ENCODE measurements around the gene MAN2B1.

Gene MAN2B1

DNA sequence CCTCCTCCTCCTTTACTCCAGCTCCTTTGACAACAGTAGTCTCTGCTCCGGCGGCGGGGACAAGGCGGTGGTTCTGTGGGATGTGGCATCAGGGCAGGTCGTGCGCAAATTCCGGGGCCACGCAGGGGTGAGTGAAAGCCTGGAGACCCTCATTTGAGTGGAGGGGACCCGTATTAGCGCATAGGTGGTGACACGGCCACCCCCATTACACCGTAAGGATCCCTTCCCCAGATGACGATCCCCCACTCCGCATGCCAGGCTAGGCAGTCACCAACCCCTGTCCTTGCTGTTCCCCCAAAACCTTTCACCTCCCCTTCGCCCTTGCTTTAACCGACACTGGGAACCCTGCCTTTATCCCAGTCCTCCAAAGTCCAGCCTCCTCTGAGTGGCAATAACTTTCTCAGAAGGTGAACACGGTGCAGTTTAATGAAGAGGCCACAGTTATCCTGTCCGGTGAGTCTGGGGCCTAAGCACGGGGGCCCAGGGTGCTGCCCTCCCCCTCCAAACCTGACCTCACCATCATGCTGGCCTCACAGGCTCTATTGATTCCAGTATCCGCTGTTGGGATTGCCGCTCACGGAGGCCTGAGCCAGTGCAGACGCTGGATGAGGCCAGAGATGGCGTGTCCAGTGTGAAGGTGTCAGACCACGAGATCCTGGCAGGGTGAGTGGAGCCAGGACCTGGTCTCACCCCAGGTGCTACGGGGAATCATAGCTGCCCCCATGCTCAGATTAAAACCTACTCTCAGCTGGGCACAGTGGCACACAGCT lies 3.8 kb upstream of the MAN2B1 start:
- Histone ChIP-seq H3K4me2 (ENCODE audit: low read length, poor library complexity, severe bottlenecking) (peak overlapping the region; percentile 95), H3K14ac (ENCODE audit: low read length in 2 of 2) (no peak overlapping the region), H3K23ac (ENCODE audit: low read length in 2 of 2) (no peak overlapping the region), H4K8ac (ENCODE audit: low read length) (peak overlapping the region; percentile 77), H2BK5ac (ENCODE audit: low read depth, low read length, poor library complexity, severe bottlenecking) (no peak overlapping the region), H3K36me3 (ENCODE audit: control insufficient read depth in 1 of 2, insufficient read depth in 2 of 2, low read depth in 1 of 2, low read length in 2 of 2) (peaks cover 44 to 48% of the 10 kb centered on the region in 2 experiments), H3K18ac (ENCODE audit: low read depth in 1 of 2, low read length in 2 of 2) (peak overlapping the region; percentile 16 to 67), H2BK120ac (ENCODE audit: low read depth, low read length) (no peak overlapping the region), H3K4me1 (ENCODE audit: control insufficient read depth, insufficient read depth, low read depth, low read length) (peaks cover 32% of the 10 kb centered on the region), H3K27ac (ENCODE audit: low read length, poor library complexity, severe bottlenecking) (peak overlapping the region; percentile 97), H2AK5ac (ENCODE audit: low read length, severe bottlenecking) (no peak overlapping the region), H3K4me3 (ENCODE audit: insufficient read depth in 1 of 2, low read depth in 1 of 2, low read length in 2 of 2) (peak overlapping the region; percentile 81 to 97), H3K9ac (ENCODE audit: low read length) (peak overlapping the region; percentile 99), H2BK12ac (ENCODE audit: low read length in 2 of 2) (peak overlapping the region in 1 of 2 experiments; percentile 19), H2AFZ (ENCODE audit: low read depth, low read length) (peak overlapping the region; percentile 79), H3K4ac (ENCODE audit: low read depth in 1 of 2, low read length in 2 of 2) (peak overlapping the region; percentile 70 to 86), H4K91ac (ENCODE audit: low read length) (peak overlapping the region; percentile 57), H3K9me3 (ENCODE audit: control insufficient read depth, low read length) (no peaks in the 10 kb centered on the region), H3K79me1 (replicated peaks; ENCODE audit: low read length, poor library complexity, severe bottlenecking) (peaks cover 45% of the 10 kb centered on the region), H2BK15ac (ENCODE audit: low read depth, poor library complexity, severe bottlenecking) (peak overlapping the region; percentile 12), H3K27me3 (ENCODE audit: control insufficient read depth in 1 of 2, insufficient read depth in 1 of 2, low read length in 2 of 2) (no peaks in the 10 kb centered on the region)
- no peak for DNase-seq
- 60% methylated on average over 25 of the region's 26 CpGs for WGBS

- Histone ChIP-seq H3K23ac (ENCODE audit: low read length in 2 of 2) (peak overlapping the region in 1 of 2 experiments; percentile 89), H3K79me1 (replicated peaks; ENCODE audit: low read length, poor library complexity, severe bottlenecking) (peaks cover 49% of the 10 kb centered on the region), H2BK5ac (ENCODE audit: low read depth, low read length, poor library complexity, severe bottlenecking) (peak overlapping the region; percentile 66), H2BK12ac (ENCODE audit: low read length in 2 of 2) (peak overlapping the region in 1 of 2 experiments; percentile 19), H3K18ac (ENCODE audit: low read depth in 1 of 2, low read length in 2 of 2) (peak overlapping the region; percentile 72 to 75), H3K9me3 (ENCODE audit: control insufficient read depth, low read length) (no peaks in the 10 kb centered on the region), H3K27me3 (ENCODE audit: control insufficient read depth in 1 of 2, insufficient read depth in 1 of 2, low read length in 2 of 2) (no peaks in the 10 kb centered on the region), H2BK15ac (ENCODE audit: low read depth, poor library complexity, severe bottlenecking) (peak overlapping the region; percentile 12), H3K4ac (ENCODE audit: low read depth in 1 of 2, low read length in 2 of 2) (peak overlapping the region; percentile 70 to 88), H2AK5ac (ENCODE audit: low read length, severe bottlenecking) (no peak overlapping the region), H3K4me1 (ENCODE audit: control insufficient read depth, insufficient read depth, low read depth, low read length) (peaks cover 32% of the 10 kb centered on the region), H3K27ac (ENCODE audit: low read length, poor library complexity, severe bottlenecking) (peak overlapping the region; percentile 97), H3K14ac (ENCODE audit: low read length in 2 of 2) (peak overlapping the region in 1 of 2 experiments; percentile 90), H2BK120ac (ENCODE audit: low read depth, low read length) (peak overlapping the region; percentile 51), H2AFZ (ENCODE audit: low read depth, low read length) (peak overlapping the region; percentile 79), H4K8ac (ENCODE audit: low read length) (peak overlapping the region; percentile 77), H3K9ac (ENCODE audit: low read length) (peak overlapping the region; percentile 99), H3K4me2 (ENCODE audit: low read length, poor library complexity, severe bottlenecking) (peak overlapping the region; percentile 95), H3K36me3 (ENCODE audit: control insufficient read depth in 1 of 2, insufficient read depth in 2 of 2, low read depth in 1 of 2, low read length in 2 of 2) (peaks cover 47 to 49% of the 10 kb centered on the region in 2 experiments), H4K91ac (ENCODE audit: low read length) (peak overlapping the region; percentile 57), H3K4me3 (ENCODE audit: insufficient read depth in 1 of 2, low read depth in 1 of 2, low read length in 2 of 2) (peak overlapping the region; percentile 82 to 97)
- peak; percentile 90 for DNase-seq
- under 1% methylated on average over 55 of the region's 64 CpGs for WGBS
These were observed 3.0 kb upstream of the MAN2B1 start for GRCh38 chr19:12669270-12670158.

- H3K14ac ChIP-seq (ENCODE audit: low read length in 2 of 2) = no peak overlapping the region
- H3K4ac ChIP-seq (ENCODE audit: low read depth in 1 of 2, low read length in 2 of 2) = peak overlapping the region; percentile 15 to 88
- no peaks in the 10 kb centered on the region for H3K27me3 ChIP-seq (ENCODE audit: control insufficient read depth in 1 of 2, insufficient read depth in 1 of 2, low read length in 2 of 2)
- H3K4me2 ChIP-seq (ENCODE audit: low read length, poor library complexity, severe bottlenecking) = peak overlapping the region; percentile 95
- H3K23ac ChIP-seq (ENCODE audit: low read length in 2 of 2) = no peak overlapping the region
- H3K27ac ChIP-seq (ENCODE audit: low read length, poor library complexity, severe bottlenecking) = peak overlapping the region; percentile 97
- H3K4me1 ChIP-seq (ENCODE audit: control insufficient read depth, insufficient read depth, low read depth, low read length) = peaks cover 32% of the 10 kb centered on the region
- no peak overlapping the region for H2BK12ac ChIP-seq (ENCODE audit: low read length in 2 of 2)
- H2BK120ac ChIP-seq (ENCODE audit: low read depth, low read length) = no peak overlapping the region
- H3K4me3 ChIP-seq (ENCODE audit: insufficient read depth in 1 of 2, low read depth in 1 of 2, low read length in 2 of 2) = peak overlapping the region; percentile 82 to 97
- peak; percentile 83 for DNase-seq
- under 1% methylated on average over 24 of the region's 24 CpGs for WGBS
- peak overlapping the region; percentile 4 for H4K8ac ChIP-seq (ENCODE audit: low read length)
- H2AK5ac ChIP-seq (ENCODE audit: low read length, severe bottlenecking) = no peak overlapping the region
- H2BK15ac ChIP-seq (ENCODE audit: low read depth, poor library complexity, severe bottlenecking) = no peak overlapping the region
- peak overlapping the region in 1 of 2 experiments; percentile 72 for H3K18ac ChIP-seq (ENCODE audit: low read depth in 1 of 2, low read length in 2 of 2)
- H3K9ac ChIP-seq (ENCODE audit: low read length) = peak overlapping the region; percentile 99
- peak overlapping the region; percentile 68 for H2AFZ ChIP-seq (ENCODE audit: low read depth, low read length)
- H3K79me1 ChIP-seq (replicated peaks; ENCODE audit: low read length, poor library complexity, severe bottlenecking) = peaks cover 50% of the 10 kb centered on the region
- peaks cover 47 to 49% of the 10 kb centered on the region in 2 experiments for H3K36me3 ChIP-seq (ENCODE audit: control insufficient read depth in 1 of 2, insufficient read depth in 2 of 2, low read depth in 1 of 2, low read length in 2 of 2)
- H2BK5ac ChIP-seq (ENCODE audit: low read depth, low read length, poor library complexity, severe bottlenecking) = no peak overlapping the region
- no peaks in the 10 kb centered on the region for H3K9me3 ChIP-seq (ENCODE audit: control insufficient read depth, low read length)
- peak overlapping the region; percentile 14 for H4K91ac ChIP-seq (ENCODE audit: low read length)
These were observed 2.4 kb upstream of the MAN2B1 start for GRCh38 chr19:12668932-12669269.

DNA sequence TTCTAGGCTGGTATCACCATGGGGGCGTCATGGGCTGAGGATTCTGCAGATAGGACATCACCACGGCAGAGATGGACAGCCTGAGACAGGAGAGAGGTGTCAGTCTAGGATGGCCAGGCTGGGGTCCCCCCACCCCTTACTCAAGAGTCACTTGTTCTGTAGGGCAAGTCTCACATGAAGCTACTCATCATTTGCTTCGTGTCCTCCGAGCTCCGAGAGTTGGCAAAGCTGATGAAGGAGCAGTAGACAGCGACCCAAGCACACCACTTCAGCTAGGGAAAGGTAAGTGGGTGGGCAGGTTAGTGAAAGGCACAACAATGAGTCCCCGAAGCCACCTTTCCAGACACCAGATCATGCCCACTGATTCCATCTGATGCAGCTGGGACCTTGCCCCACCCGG lies 1.8 kb upstream of the MAN2B1 start:
- Histone ChIP-seq H3K27me3 (ENCODE audit: control insufficient read depth in 1 of 2, insufficient read depth in 1 of 2, low read length in 2 of 2) (no peaks in the 10 kb centered on the region), H4K8ac (ENCODE audit: low read length) (no peak overlapping the region), H3K9me3 (ENCODE audit: control insufficient read depth, low read length) (no peaks in the 10 kb centered on the region), H3K4me1 (ENCODE audit: control insufficient read depth, insufficient read depth, low read depth, low read length) (peaks cover 32% of the 10 kb centered on the region), H3K27ac (ENCODE audit: low read length, poor library complexity, severe bottlenecking) (no peak overlapping the region), H3K9ac (ENCODE audit: low read length) (peak overlapping the region; percentile 99), H4K91ac (ENCODE audit: low read length) (no peak overlapping the region), H2BK15ac (ENCODE audit: low read depth, poor library complexity, severe bottlenecking) (no peak overlapping the region), H2BK5ac (ENCODE audit: low read depth, low read length, poor library complexity, severe bottlenecking) (no peak overlapping the region), H2AK5ac (ENCODE audit: low read length, severe bottlenecking) (no peak overlapping the region), H3K23ac (ENCODE audit: low read length in 2 of 2) (peak overlapping the region in 1 of 2 experiments; percentile 38), H3K36me3 (ENCODE audit: control insufficient read depth in 1 of 2, insufficient read depth in 2 of 2, low read depth in 1 of 2, low read length in 2 of 2) (peaks cover 48 to 49% of the 10 kb centered on the region in 2 experiments), H2BK120ac (ENCODE audit: low read depth, low read length) (no peak overlapping the region), H3K4ac (ENCODE audit: low read depth in 1 of 2, low read length in 2 of 2) (no peak overlapping the region), H3K14ac (ENCODE audit: low read length in 2 of 2) (no peak overlapping the region), H3K18ac (ENCODE audit: low read depth in 1 of 2, low read length in 2 of 2) (no peak overlapping the region), H2BK12ac (ENCODE audit: low read length in 2 of 2) (peak overlapping the region in 1 of 2 experiments; percentile 21), H3K79me1 (replicated peaks; ENCODE audit: low read length, poor library complexity, severe bottlenecking) (peaks cover 54% of the 10 kb centered on the region), H2AFZ (ENCODE audit: low read depth, low read length) (no peak overlapping the region), H3K4me2 (ENCODE audit: low read length, poor library complexity, severe bottlenecking) (peak overlapping the region; percentile 95), H3K4me3 (ENCODE audit: insufficient read depth in 1 of 2, low read depth in 1 of 2, low read length in 2 of 2) (peak overlapping the region; percentile 82 to 97)
- DNase-seq = no peak
- 89% methylated on average over 8 of the region's 8 CpGs for WGBS
